SU-DHL-6 (cell line): ENCODE measurements around the gene EBP.

Source experiments
- CTCF ChIP-seq: fragments of 200-600 bp; sonication (generic); IDR thresholded peaks from one replicate; pipeline ENCODE4 v1.5.1; 2017; ENCODE audit warnings: antibody characterized with exemption, mild to moderate bottlenecking, low read length, moderate library complexity; ENCODE audit not compliant: insufficient read depth, poor library complexity, severe bottlenecking
- EZH2phosphoT487 ChIP-seq: fragments of 200-600 bp; sonication (generic), shearing (Covaris generic); conservative IDR thresholded peaks from 2 replicates; pipeline ENCODE4 v1.6.1; 2018; ENCODE audit warnings: mild to moderate bottlenecking, antibody characterized with exemption, low read length, moderate library complexity, mixed read lengths

DNA sequence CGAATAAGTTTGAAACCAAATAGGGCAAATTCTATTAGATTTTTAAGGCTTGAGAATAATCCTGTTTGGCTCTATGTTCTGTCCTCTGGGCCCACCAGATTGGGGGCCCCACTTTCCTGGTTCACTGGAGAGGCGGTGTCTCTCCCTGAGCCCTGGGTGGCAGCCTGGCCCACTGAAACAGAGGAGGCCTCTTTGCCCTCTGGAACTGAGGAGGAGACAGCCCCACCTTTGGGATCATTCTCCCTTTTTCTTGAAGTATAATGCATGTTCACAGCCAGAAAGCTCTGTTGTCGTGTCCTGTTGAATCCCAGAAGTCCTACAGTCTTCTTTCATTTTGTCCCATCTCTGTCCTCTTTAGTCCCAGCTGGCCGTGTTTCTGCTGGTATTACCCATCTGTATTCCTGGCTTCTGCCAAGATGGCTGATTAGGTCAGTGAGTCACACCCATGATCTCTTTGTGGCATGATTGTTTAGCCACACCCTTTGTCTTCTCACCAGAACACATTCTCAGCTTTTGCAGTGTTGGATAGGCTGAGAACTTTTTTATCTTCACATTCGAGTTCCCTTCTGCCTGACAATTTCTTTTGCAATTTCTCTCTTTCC is 9.9 kb downstream of the EBP start:
- TF ChIP-seq CTCF (no peak), EZH2phosphoT487 (no peak)
